Body of pancreas (tissue), 4 donors: ENCODE measurements around the gene RFTN2. TPM values are rescaled to one million over a fixed set of nuclear protein-coding genes. Genes with fewer than 3 reads are reported as not detected.
"Not testable (repeated sequence)": the region's sequence is repeated elsewhere in the genome, so short reads cannot be mapped to it uniquely, and the experiment has no call there.

ENCODE experiments used
- ATAC-seq: fragments of 150-250 bp; one replicate; pipeline ENCODE4 v1.9.1; 2016
- DNase-seq, 4 donors: peaks; one replicate each; pipeline ENCODE4 v3.0.0-alpha.2; 2019
- H3K27ac ChIP-seq, 4 donors: fragments of 200-600 bp; sonication (generic); 1 replicate in 3 of 4; 2 replicates in 1 of 4; pipeline versions ENCODE4 v1.5.1 to v1.6.1; 2016 to 2019; ENCODE audit warnings: mild to moderate bottlenecking in 1 of 4, mixed read lengths in 1 of 4, moderate library complexity in 1 of 4
- H3K27me3 ChIP-seq, 2 donors: fragments of 200-600 bp; sonication (generic); one replicate each; pipeline ENCODE4 v1.6.0; 2016; ENCODE audit warnings: mild to moderate bottlenecking in 1 of 2
- H3K36me3 ChIP-seq, 2 donors: fragments of 200-600 bp; sonication (generic); replicated peaks in 1 of 2; 2 replicates each; pipeline ENCODE4 v1.5.1; 2016; ENCODE audit warnings: low read depth in 2 of 2; ENCODE audit not compliant: insufficient read depth in 1 of 2
- H3K4me1 ChIP-seq: fragments of 200-600 bp; sonication (generic); one replicate; pipeline ENCODE4 v1.6.0; 2016
- H3K4me3 ChIP-seq, 2 donors: fragments of 200-600 bp; sonication (generic); 1 replicate in 1 of 2; 2 replicates in 1 of 2; pipeline ENCODE4 v1.5.1; 2016 to 2019
- H3K9me3 ChIP-seq, 3 donors: fragments of 200-600 bp; sonication (generic); 1 replicate in 2 of 3; 2 replicates in 1 of 3; pipeline ENCODE4 v1.5.1; 2016
- CTCF ChIP-seq, 7 experiments: fragments of 450-650 bp in 4 of 7; fragments of 200-600 bp in 3 of 7; sonication (generic) in 3 of 7; IDR thresholded peaks; one replicate each; pipeline ENCODE4 v1.5.1; 2016 to 2019; ENCODE audit warnings: antibody characterized with exemption in 7 of 7
- POLR2A ChIP-seq, 3 donors: fragments of 450-650 bp; IDR thresholded peaks; one replicate each; pipeline ENCODE4 v1.6.1; 2016; ENCODE audit warnings: antibody characterized with exemption in 3 of 3, mild to moderate bottlenecking in 2 of 3
- WGBS, 2 donors: methylation state at CpG; one replicate each; pipeline ENCODE4 v1.1.5; 2017; 5-methylcytosine and 5-hydroxymethylcytosine counted together
- intact Hi-C: fragments of 100-400 bp; cut with DNase I; formaldehyde crosslinking; loops from one replicate; pipeline ENCODE4 v1.15.1; 2023
- total RNA-seq, 2 donors: library from RNA; depleted of rRNA; stranded (reverse); fragments of >200 nt; gene quantifications; one replicate each; pipeline ENCODE4 v1.1.0, GENCODE V29; 2016

RFTN2 gene
- total RNA-seq, 2 donors from 2014 or later: 1.3 to 11.9 TPM

GRCh38 chr2:197555467-197555866 is 119.9 kb downstream of the RFTN2 start:
- TF ChIP-seq CTCF (IDR thresholded peaks at IDR 0.05): no peak
- TF ChIP-seq POLR2A (IDR thresholded peaks at IDR 0.05): no peak
- Histone ChIP-seq H3K4me3 (no peak overlapping the region), H3K27ac (no peak overlapping the region), H3K27me3 (no peaks in the 10 kb centered on the region), H3K9me3 (no peaks in the 10 kb centered on the region), H3K36me3 (peaks cover 0 to 10% of the 10 kb centered on the region in 2 donors), H3K4me1 (no peaks in the 10 kb centered on the region)
- DNase-seq (no peak), ATAC-seq (no peak)
- intact Hi-C loops: no loop called here

DNA sequence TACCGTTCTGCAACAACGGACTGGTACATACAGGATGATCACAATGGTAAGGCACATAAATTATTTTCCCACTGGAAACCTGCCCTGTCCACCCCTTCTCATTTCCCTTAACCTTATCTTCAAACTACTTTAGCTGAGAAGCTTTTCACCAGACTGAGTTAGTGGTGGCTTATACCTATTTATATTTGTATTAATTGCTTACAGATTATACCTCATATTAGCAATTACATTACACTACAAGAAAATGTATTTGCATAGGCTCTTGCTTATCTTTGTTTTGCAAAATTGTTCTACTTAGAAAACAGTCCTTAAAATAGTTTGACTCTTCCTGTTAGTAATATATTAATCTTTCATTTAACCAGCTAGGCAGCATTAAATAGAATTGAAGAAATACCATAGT is 124.1 kb downstream of the RFTN2 start:
- DNase-seq, H3K27ac ChIP-seq, H3K4me3 ChIP-seq, H3K27me3 ChIP-seq, intact Hi-C loops, H3K4me1 ChIP-seq, H3K9me3 ChIP-seq, ATAC-seq: not testable (repeated sequence)
- 72 to 86% methylated on average over 2 of the region's 2 CpGs for WGBS, 2 donors
- peaks cover 0 to 18% of the 10 kb centered on the region in 2 donors for H3K36me3 ChIP-seq

DNA sequence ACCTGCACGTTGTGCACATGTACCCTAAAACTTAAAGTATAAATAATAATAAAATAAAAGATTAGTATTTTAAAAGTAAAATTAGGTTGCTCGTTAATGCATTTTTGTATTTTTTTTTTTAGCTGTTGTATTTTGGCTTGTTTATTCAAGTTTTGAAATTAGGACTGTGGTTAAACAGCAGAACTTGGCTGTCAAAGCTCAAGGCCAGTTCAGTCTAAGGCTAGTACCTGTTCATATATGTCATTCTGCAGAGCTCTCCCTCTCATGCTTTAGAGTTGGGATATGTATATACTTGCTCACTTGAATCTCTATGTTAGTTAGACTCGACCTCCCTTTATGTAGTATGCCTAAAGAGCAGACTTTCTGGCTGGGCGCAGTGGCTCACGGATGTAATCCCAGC is 126.8 kb downstream of the RFTN2 start:
- peaks cover 0 to 19% of the 10 kb centered on the region in 2 donors for H3K36me3 ChIP-seq
- ATAC-seq: no peak
- no peak overlapping the region for H3K4me3 ChIP-seq
- no peak for DNase-seq
- 84 to 98% methylated on average over 5 of the region's 5 CpGs for WGBS, 2 donors
- TF ChIP-seq POLR2A (IDR thresholded peaks at IDR 0.05): no peak
- TF ChIP-seq CTCF (IDR thresholded peaks at IDR 0.05): no peak
- no peaks in the 10 kb centered on the region for H3K27me3 ChIP-seq
- no peak overlapping the region for H3K27ac ChIP-seq
- intact Hi-C loops: no loop called here
- H3K9me3 ChIP-seq: no peaks in the 10 kb centered on the region
- no peaks in the 10 kb centered on the region for H3K4me1 ChIP-seq

DNA sequence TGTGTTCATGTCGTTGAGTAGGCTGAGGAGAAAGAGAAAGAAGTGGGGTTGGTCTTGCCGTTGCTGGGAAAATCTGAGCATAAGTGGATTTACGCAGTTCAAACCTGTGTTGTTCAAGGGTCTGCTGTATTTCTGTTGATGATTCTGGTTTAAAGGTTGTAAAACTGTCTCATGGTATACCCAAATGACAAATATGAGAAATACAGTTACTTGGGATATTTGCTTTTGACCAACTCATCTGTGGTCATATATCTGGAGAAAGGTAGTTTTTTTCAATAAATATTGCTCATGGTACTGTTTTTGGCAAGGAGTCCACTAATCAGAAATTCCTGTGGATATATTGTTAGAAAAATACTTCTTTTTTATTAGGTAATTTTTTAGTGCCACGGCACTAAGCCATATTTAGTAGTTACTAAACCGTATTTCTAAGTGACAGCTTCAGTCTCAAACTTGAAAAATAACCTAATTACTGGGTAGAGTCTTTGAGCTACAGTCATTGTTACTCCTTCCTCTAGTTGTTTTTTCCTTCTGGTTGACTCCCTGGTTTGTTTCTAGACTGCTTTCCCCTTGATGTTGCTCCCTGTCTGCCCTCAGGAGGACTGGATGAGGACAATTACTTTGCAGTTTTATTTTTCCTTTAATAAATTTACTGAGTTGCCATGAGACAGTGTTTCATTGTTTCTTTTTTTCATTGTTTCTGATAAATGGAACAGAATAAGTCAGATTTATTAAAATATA is 128.1 kb downstream of the RFTN2 start:
- H3K27me3 ChIP-seq: no peaks in the 10 kb centered on the region
- H3K9me3 ChIP-seq: no peaks in the 10 kb centered on the region
- ATAC-seq (no peak), DNase-seq (no peak)
- H3K27ac ChIP-seq: no peak overlapping the region
- intact Hi-C loops: no loop called here
- H3K4me1 ChIP-seq: no peaks in the 10 kb centered on the region
- H3K4me3 ChIP-seq: no peak overlapping the region
- 87 to 89% methylated on average over 5 of the region's 5 CpGs for WGBS, 2 donors
- TF ChIP-seq CTCF (IDR thresholded peaks at IDR 0.05) (no peak), POLR2A (IDR thresholded peaks at IDR 0.05) (no peak)
- H3K36me3 ChIP-seq: peaks cover 0 to 17% of the 10 kb centered on the region in 2 donors

DNA sequence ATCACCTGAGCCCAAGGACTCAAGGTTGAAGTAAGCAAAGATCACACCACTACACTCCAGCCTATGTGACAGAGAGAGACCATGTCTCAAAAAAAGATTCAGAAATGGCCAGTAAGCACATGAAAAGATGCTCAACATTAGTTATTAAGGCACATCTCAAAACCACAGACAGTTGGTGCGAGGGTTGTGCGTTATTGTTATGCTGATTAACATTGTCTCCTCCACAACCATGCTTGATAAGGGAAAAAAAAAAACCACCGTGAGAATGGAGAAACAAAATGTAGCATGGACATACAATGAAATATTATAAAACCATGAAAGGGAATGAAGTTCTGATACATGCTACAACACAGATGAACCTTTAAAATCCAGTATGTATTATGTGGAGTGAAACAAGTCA is 132.2 kb downstream of the RFTN2 start:
- 89 to 93% methylated on average over 3 of the region's 3 CpGs for WGBS, 2 donors
- no peak overlapping the region for H3K4me3 ChIP-seq
- intact Hi-C loops: no loop called here
- H3K27me3 ChIP-seq: no peaks in the 10 kb centered on the region
- no peaks in the 10 kb centered on the region for H3K9me3 ChIP-seq
- no peak overlapping the region for H3K27ac ChIP-seq
- TF ChIP-seq CTCF (IDR thresholded peaks at IDR 0.05) (no peak), POLR2A (IDR thresholded peaks at IDR 0.05) (no peak)
- H3K4me1 ChIP-seq: no peaks in the 10 kb centered on the region
- ATAC-seq: no peak
- peaks cover 0 to 11% of the 10 kb centered on the region in 2 donors for H3K36me3 ChIP-seq
- no peak for DNase-seq
